Osteoblast (primary cell): ENCODE data around the gene CSNK2A2. TPM values are rescaled to one million over a fixed set of nuclear protein-coding genes. Genes with fewer than 3 reads are reported as not detected.

Experiments used
- DNase-seq: peaks from one replicate; pipeline ENCODE4 v3.0.0; 2011; ENCODE audit warnings: low spot score, mixed read lengths; ENCODE audit not compliant: insufficient read length; ENCODE audit errors: missing footprints
- H2AFZ ChIP-seq: 2 replicates; pipeline ENCODE4 v1.6.0; 2011; ENCODE audit warnings: mild to moderate bottlenecking, low read length
- H3K27ac ChIP-seq: 2 replicates; pipeline ENCODE4 v1.5.1; 2011; ENCODE audit warnings: mild to moderate bottlenecking, low read depth, low read length, moderate library complexity
- H3K27me3 ChIP-seq: 2 replicates; pipeline ENCODE4 v1.6.0; 2012; ENCODE audit warnings: mild to moderate bottlenecking, control low read depth, inconsistent platforms, low read length, moderate library complexity; ENCODE audit not compliant: insufficient read depth
- H3K36me3 ChIP-seq: 2 replicates; pipeline ENCODE4 v1.5.1; 2011; ENCODE audit warnings: mild to moderate bottlenecking, low read length, control low read depth, moderate library complexity; ENCODE audit not compliant: insufficient read depth
- H3K4me1 ChIP-seq: 2 replicates; pipeline ENCODE4 v1.5.1; 2011; ENCODE audit warnings: mild to moderate bottlenecking, low read length, control low read depth, moderate library complexity; ENCODE audit not compliant: insufficient read depth
- H3K4me2 ChIP-seq: 2 replicates; pipeline ENCODE4 v1.6.0; 2011; ENCODE audit warnings: mild to moderate bottlenecking, low read length; ENCODE audit not compliant: insufficient read depth
- H3K4me3 ChIP-seq: fragments of 200-600 bp; sonication (generic); 3 replicates; pipeline ENCODE4 v1.5.1; 2012; ENCODE audit warnings: mild to moderate bottlenecking, low read length, inconsistent platforms; ENCODE audit not compliant: insufficient read depth
- H3K79me2 ChIP-seq: 2 replicates; pipeline ENCODE4 v1.6.0; 2012; ENCODE audit warnings: mild to moderate bottlenecking, low read length, control low read depth, inconsistent platforms; ENCODE audit not compliant: insufficient read depth
- H3K9me3 ChIP-seq: 2 replicates; pipeline ENCODE4 v1.5.1; 2011; ENCODE audit warnings: low read depth, low read length, control low read depth
- H4K20me1 ChIP-seq: 2 replicates; pipeline ENCODE4 v1.6.0; 2012; ENCODE audit warnings: mild to moderate bottlenecking, low read length, control low read depth; ENCODE audit not compliant: insufficient read depth
- CTCF ChIP-seq: IDR thresholded peaks from 2 replicates; pipeline ENCODE4 v1.5.1; 2011; ENCODE audit warnings: mild to moderate bottlenecking, low read depth, low read length, moderate library complexity; ENCODE audit errors: extremely low read depth
- total RNA-seq: library from RNA; depleted of rRNA; stranded (reverse); fragments of >200 nt; gene quantifications from 2 replicates; pipeline ENCODE4 v1.2.3, GENCODE V29; 2012

Gene CSNK2A2
- total RNA-seq, 1 donor, result 40.5 TPM

GRCh38 chr16:58123896-58124600, 73.9 kb downstream of the CSNK2A2 start:
- no peaks in the 10 kb centered on the region for H3K27me3 ChIP-seq
- no peak overlapping the region for H2AFZ ChIP-seq
- no peak for TF ChIP-seq CTCF
- peak; percentile 26 for DNase-seq
- H3K79me2 ChIP-seq, result peaks cover 89% of the 10 kb centered on the region
- H3K4me2 ChIP-seq, result no peak overlapping the region
- peaks cover 57% of the 10 kb centered on the region for H3K4me1 ChIP-seq
- H3K4me3 ChIP-seq, result no peak overlapping the region
- peaks cover 66% of the 10 kb centered on the region for H4K20me1 ChIP-seq
- no peaks in the 10 kb centered on the region for H3K36me3 ChIP-seq
- H3K27ac ChIP-seq, result peak overlapping the region; percentile 21
- H3K9me3 ChIP-seq, result no peaks in the 10 kb centered on the region

GRCh38 chr16:58121132-58121531, 76.8 kb downstream of the CSNK2A2 start:
- H4K20me1 ChIP-seq, result peaks cover 77% of the 10 kb centered on the region
- peaks cover 89% of the 10 kb centered on the region for H3K79me2 ChIP-seq
- H3K27ac ChIP-seq, result peak overlapping the region; percentile 21
- H3K4me1 ChIP-seq, result peaks cover 38% of the 10 kb centered on the region
- H3K4me3 ChIP-seq, result no peak overlapping the region
- TF ChIP-seq CTCF, result no peak
- H3K4me2 ChIP-seq, result peak overlapping the region; percentile 59
- no peak overlapping the region for H2AFZ ChIP-seq
- H3K36me3 ChIP-seq, result peaks cover 7% of the 10 kb centered on the region
- no peaks in the 10 kb centered on the region for H3K27me3 ChIP-seq
- DNase-seq, result peak; percentile 14
- H3K9me3 ChIP-seq, result no peaks in the 10 kb centered on the region

GRCh38 chr16:58120234-58120633, 77.7 kb downstream of the CSNK2A2 start:
- Histone ChIP-seq H3K27ac (no peak overlapping the region), H3K4me3 (no peak overlapping the region), H3K4me1 (peaks cover 36% of the 10 kb centered on the region), H3K9me3 (no peaks in the 10 kb centered on the region), H2AFZ (no peak overlapping the region), H3K36me3 (peaks cover 16% of the 10 kb centered on the region), H4K20me1 (peaks cover 71% of the 10 kb centered on the region), H3K27me3 (no peaks in the 10 kb centered on the region), H3K4me2 (no peak overlapping the region), H3K79me2 (peaks cover 85% of the 10 kb centered on the region)
- no peak for TF ChIP-seq CTCF
- DNase-seq, result no peak

GRCh38 chr16:58119509-58119845, 78.4 kb downstream of the CSNK2A2 start:
- no peak for TF ChIP-seq CTCF
- no peak overlapping the region for H3K27ac ChIP-seq
- no peak overlapping the region for H2AFZ ChIP-seq

More at GRCh38 chr16:58119509-58119845, 78.4 kb downstream of the CSNK2A2 start:
- peaks cover 83% of the 10 kb centered on the region for H3K79me2 ChIP-seq
- H3K27me3 ChIP-seq, result no peaks in the 10 kb centered on the region
- peaks cover 33% of the 10 kb centered on the region for H3K4me1 ChIP-seq
- H3K36me3 ChIP-seq, result peaks cover 23% of the 10 kb centered on the region
- no peak overlapping the region for H3K4me3 ChIP-seq
- DNase-seq, result peak; percentile 4
- peaks cover 65% of the 10 kb centered on the region for H4K20me1 ChIP-seq
- no peaks in the 10 kb centered on the region for H3K9me3 ChIP-seq
- H3K4me2 ChIP-seq, result no peak overlapping the region
